ENCODE measurements around the gene TSPAN17.

- TF ChIP-seq, protein P1, sequence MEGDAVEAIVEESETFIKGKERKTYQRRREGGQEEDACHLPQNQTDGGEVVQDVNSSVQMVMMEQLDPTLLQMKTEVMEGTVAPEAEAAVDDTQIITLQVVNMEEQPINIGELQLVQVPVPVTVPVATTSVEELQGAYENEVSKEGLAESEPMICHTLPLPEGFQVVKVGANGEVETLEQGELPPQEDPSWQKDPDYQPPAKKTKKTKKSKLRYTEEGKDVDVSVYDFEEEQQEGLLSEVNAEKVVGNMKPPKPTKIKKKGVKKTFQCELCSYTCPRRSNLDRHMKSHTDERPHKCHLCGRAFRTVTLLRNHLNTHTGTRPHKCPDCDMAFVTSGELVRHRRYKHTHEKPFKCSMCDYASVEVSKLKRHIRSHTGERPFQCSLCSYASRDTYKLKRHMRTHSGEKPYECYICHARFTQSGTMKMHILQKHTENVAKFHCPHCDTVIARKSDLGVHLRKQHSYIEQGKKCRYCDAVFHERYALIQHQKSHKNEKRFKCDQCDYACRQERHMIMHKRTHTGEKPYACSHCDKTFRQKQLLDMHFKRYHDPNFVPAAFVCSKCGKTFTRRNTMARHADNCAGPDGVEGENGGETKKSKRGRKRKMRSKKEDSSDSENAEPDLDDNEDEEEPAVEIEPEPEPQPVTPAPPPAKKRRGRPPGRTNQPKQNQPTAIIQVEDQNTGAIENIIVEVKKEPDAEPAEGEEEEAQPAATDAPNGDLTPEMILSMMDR (conservative IDR thresholded peaks at IDR 0.05): no peak
- no peak for TF ChIP-seq ZFX (IDR thresholded peaks at IDR 0.05)
These were observed 20.4 kb upstream of the TSPAN17 start for GRCh38 chr5:176626876-176627236.
